Right lobe of liver (tissue), 4 donors: ENCODE measurements around the gene DDX43.

ENCODE experiments used
- POLR2A ChIP-seq: fragments of 450-650 bp; IDR thresholded peaks from one replicate; pipeline ENCODE4 v1.6.1; 2017; ENCODE audit warnings: antibody characterized with exemption, mild to moderate bottlenecking
- TF ChIP-seq, protein P1 (sequence below), 4 donors: fragments of 200-600 bp in 3 of 4; fragments of 450-650 bp in 1 of 4; IDR thresholded peaks; one replicate each; pipeline versions ENCODE4 v1.5.1 to v1.8.0; 2016 to 2022; ENCODE audit warnings: antibody characterized with exemption in 4 of 4, mild to moderate bottlenecking in 2 of 4
- donor health status: DM: no; HTN: no; CAD: no.
- donor health status: DM: no; HTN: no; CAD: no.
- donor health status: DM: no; HTN: yes; CAD: no.

- TF ChIP-seq, protein P1, sequence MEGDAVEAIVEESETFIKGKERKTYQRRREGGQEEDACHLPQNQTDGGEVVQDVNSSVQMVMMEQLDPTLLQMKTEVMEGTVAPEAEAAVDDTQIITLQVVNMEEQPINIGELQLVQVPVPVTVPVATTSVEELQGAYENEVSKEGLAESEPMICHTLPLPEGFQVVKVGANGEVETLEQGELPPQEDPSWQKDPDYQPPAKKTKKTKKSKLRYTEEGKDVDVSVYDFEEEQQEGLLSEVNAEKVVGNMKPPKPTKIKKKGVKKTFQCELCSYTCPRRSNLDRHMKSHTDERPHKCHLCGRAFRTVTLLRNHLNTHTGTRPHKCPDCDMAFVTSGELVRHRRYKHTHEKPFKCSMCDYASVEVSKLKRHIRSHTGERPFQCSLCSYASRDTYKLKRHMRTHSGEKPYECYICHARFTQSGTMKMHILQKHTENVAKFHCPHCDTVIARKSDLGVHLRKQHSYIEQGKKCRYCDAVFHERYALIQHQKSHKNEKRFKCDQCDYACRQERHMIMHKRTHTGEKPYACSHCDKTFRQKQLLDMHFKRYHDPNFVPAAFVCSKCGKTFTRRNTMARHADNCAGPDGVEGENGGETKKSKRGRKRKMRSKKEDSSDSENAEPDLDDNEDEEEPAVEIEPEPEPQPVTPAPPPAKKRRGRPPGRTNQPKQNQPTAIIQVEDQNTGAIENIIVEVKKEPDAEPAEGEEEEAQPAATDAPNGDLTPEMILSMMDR (IDR thresholded peaks at IDR 0.05): no peak
- TF ChIP-seq POLR2A: no peak
Observed at GRCh38 chr6:73362358-73362757, 32.3 kb upstream of the DDX43 start, which contains the start of gene KHDC3L.
